K562 treated with DMSO at 1 percent for 12 hours (cell line): Measurements from ENCODE around the gene SETD7. TPM values are rescaled to one million over a fixed set of nuclear protein-coding genes. Genes with fewer than 3 reads are reported as not detected.

ENCODE experiments used
- total RNA-seq: library from RNA; unstranded; fragments of 300-600 nt; gene quantifications from 2 replicates; pipeline ENCODE4 v1.2.3, GENCODE V29; 2022; ENCODE audit not compliant: insufficient read depth

Gene SETD7
- 0.38 and 1.8 TPM in 2 replicates for total RNA-seq

DNA sequence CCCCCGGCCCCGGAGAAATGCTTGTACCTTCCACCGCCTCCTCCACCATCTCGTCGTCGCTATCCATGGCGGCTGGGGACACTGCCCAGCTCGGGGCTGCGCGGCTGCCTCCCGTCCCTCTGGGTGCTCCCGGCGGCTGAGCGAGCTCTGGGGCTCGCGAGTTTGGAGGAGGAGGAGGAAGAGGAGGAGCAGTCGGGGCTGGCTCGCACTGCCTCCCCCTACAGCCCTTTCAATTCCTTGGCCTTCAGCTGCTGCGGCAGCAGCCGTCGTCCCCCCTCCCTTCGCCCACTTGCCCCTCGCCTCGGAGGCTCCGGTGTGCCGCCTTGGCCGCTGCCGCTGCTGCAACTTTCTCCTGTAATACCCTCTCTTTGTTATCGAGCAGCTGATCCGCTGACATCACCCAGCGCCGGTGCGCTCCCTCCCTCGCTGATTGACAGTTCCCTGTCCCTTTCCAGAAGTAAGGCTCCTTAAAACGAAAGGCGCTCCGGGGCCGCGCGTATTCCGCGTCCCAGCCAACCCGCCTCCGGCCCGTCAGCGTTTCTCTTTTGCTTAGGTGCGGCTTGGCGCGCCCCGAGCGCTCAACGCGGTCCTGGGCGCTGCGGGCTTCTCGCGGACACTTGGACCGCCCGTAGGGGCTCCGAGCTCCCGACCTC lies at the start of gene SETD7:
Gene SETD7, minus strand, starts transcription at position 149 of the 653 bp plus-strand sequence. Its CDS starts 82 bp downstream, at position 67.

DNA sequence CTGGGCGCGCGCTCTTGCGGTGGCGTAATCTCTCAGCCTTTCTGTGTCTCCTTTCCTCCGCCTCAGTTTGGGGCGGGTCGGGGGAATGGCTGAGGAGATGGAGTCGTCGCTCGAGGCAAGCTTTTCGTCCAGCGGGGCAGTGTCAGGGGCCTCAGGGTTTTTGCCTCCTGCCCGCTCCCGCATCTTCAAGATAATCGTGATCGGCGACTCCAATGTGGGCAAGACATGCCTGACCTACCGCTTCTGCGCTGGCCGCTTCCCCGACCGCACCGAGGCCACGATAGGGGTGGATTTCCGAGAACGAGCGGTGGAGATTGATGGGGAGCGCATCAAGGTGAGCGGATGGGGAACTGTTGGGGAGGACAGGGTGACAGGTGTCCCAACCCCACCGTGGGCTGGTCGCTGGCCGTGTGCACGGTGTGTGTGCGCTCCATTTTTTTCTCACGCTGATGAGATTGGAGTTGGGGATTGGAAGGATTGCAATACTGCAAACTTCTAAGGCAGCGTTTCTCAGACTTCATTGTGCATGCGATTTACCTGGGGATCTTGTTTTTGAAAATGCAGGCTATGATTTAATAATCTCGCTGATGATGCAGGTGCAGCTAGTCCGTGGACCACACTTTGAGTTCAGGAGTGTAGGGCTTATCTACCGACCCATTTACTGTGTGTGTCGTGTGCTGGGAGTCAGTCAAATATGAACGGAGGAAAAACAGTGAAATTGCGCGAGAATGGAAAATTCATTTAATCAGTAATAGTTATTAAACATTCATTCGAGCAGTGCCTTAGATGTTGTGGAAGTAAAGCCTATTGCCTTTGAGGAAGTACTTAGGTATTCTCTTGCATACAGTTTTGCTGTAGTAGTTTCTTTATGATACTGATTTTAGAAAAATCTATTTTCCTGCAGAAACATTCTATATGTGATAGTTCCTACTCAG lies 101.6 kb downstream of the SETD7 start, which contains the start of gene RAB33B:
Gene RAB33B, plus strand, starts transcription at position 11 of the 935 bp plus-strand sequence. Its CDS starts 75 bp downstream, at position 86.

Other genes with a start within 250 kb of the SETD7 start
- gene RAB33B, start 102.1 kb downstream of the SETD7 start, total RNA-seq, result 1.9 and 4.3 TPM in 2 replicates
- 51.8 and 56.2 TPM in 2 replicates for gene MGST2, start 109.6 kb upstream of the SETD7 start, total RNA-seq